GM10266 (cell line): ENCODE measurements around the gene LZTFL1.

Experiments used
- DNase-seq: peaks from one replicate; pipeline ENCODE4 v3.0.0; 2012; ENCODE audit errors: extremely low spot score
- CTCF ChIP-seq: IDR thresholded peaks from 2 replicates; pipeline ENCODE4 v1.5.1; 2012; ENCODE audit warnings: mild to moderate bottlenecking, low read depth; ENCODE audit not compliant: control insufficient read depth, insufficient read depth; ENCODE audit errors: missing control alignments

The LZTFL1 gene

GRCh38 chr3:45779746-45780735 is 61.9 kb downstream of the LZTFL1 start:
- no peak for DNase-seq
- no peak for TF ChIP-seq CTCF

GRCh38 chr3:45778761-45779201 is 63.1 kb downstream of the LZTFL1 start:
- DNase-seq = no peak
- TF ChIP-seq CTCF = no peak

GRCh38 chr3:45777746-45778386 is 64.1 kb downstream of the LZTFL1 start:
- no peak for TF ChIP-seq CTCF

DNA sequence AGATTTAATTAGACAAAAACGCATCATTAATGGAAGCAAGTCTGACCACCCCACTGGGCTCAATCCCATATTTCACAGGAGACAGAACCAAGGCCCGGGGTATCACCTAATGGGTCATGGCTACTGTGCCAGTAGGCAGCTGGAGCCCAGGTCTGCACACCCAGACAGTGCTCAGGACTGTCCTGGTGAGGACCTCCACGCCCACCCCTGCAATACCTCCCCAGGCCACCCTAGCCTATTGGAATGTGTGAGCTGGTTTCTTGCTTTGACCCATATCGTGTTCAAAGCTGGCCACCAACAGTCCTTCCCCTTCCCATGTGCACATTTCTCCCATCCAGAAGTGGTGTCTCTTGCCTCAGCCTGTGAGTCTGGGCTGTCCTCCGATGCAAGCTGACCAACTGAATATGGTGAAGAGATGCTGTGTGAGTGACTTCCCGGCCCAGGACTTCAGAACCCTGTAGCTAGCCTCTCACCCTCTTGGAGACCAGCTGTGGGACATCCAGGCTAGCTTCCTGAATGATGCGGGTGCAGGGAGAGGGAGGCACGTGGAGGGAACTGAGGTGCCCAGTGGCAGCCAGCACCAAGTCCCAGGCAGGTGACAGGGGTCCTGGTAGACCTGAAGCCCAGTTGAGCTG is 64.7 kb downstream of the LZTFL1 start:
- DNase-seq = no peak
- no peak for TF ChIP-seq CTCF

More at GRCh38 chr3:45777746-45778386, 64.1 kb downstream of the LZTFL1 start:
- DNase-seq = no peak

DNA sequence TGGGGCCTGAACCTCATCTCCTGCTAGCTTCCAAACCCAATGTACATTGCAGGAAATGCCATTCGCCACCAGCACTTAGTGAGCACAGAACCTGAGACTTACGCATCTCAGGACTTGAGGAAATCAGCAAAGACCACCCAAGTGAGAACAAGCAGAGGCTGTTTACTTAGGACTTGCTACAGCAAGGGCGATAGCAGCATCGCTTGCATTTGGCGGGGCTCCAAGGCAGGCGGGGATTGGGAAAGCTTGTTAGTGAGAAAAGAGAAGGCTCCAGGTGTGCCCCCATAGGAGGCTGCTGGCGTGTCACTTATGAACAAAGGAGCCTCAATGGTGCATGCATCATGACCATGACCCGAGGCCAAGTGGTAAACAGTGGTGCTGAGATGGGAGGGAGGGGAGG is 65.3 kb downstream of the LZTFL1 start:
- TF ChIP-seq CTCF = no peak
- DNase-seq = no peak

DNA sequence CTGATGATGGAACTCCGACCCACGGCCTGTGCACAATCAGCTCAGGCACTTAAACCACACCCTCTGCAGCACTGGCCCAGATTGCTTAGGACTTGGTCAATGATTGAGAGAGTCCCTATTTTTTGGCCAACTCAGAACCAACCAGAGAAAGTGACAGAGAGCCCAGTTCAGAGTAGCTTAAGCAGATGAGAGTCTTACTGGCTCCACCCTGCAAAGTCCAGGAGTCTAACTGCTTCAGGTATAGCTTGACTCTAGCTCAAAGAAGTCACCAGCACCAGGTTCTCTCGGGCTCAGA is 65.7 kb downstream of the LZTFL1 start:
- no peak for TF ChIP-seq CTCF
- DNase-seq = no peak
